Measurements from ENCODE around the gene CTXND2. TPM values are rescaled to one million over a fixed set of nuclear protein-coding genes. Genes with fewer than 3 reads are reported as not detected.

CTXND2 gene
- total RNA-seq: not detected in 2 replicates

DNA sequence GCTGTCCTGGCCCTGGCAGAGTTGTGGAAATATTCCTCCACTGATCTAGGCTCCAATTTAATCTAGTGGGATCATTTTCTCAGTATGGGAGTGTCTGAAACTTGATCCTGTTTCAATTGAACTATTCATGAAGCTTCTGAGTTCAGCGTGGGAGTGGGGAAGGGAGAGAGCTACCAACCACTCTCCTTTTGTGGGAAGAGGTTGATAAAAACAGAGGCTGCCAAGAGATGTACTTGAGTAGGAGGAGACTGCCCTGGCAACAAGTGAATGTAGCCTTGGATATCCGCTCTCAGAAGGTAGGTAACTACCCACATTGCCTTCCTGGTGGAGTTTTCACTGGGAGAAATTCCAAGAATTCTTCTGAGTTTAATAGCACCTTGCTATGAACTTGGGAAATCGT is at the start of gene CTXND2:
Gene CTXND2, plus strand, starts transcription at position 119 of the 400 bp plus-strand sequence. CDS start 25,179 bp downstream, outside the sequence.

DNA sequence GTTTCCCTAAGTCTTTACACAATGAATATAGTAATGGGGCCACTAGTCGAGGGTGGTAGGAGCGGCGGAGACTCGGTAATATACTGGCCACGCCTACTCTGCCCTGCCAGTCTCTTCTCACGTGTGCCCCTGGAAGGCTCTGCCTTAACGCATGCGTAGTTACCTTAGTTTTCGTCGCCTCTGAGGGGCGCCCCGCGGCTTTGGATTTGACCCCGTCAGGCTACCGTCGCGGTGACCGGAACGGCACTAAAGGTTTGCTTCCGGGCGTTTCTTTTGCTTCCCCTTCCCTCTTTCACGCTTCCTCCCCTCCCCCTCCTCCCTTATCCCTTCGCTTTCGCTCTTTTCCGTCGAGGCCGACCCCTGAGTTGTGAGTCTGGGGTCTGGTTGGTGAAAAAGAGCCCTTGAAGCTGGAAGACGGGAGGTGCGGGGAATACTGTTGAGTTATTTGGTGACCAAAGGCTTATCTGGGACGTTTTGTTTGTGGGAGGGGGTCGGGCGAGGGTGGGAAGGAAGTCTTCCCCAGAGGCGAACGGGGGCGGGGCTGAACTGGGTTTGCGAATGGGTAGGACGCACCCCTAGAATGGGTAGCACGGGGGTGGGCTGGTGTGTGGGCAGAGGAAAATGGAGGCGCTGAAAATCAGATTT is 39.3 kb downstream of the CTXND2 start, which contains the start of gene SETDB1:
Gene SETDB1, plus strand, starts transcription at position 267 of the 645 bp plus-strand sequence. CDS start 1,352 bp downstream, outside the sequence.

Other genes with a start within 250 kb of the CTXND2 start
- 13.2 and 13.5 TPM in 2 replicates for gene GOLPH3L, start 190.0 kb upstream of the CTXND2 start, total RNA-seq
- gene HORMAD1, start 166.2 kb upstream of the CTXND2 start, total RNA-seq: not detected in 2 replicates
- under 0.01 and 0.33 TPM in 2 replicates for gene CTSS, start 121.4 kb upstream of the CTXND2 start, total RNA-seq
- 2.0 and 8.2 TPM in 2 replicates for gene CTSK, start 78.9 kb upstream of the CTXND2 start, total RNA-seq
- 15.0 and 27.9 TPM in 2 replicates for gene ARNT, start 10.5 kb upstream of the CTXND2 start, total RNA-seq
- gene SETDB1, start 39.2 kb downstream of the CTXND2 start, total RNA-seq: 20.9 and 30.4 TPM in 2 replicates
- 146 and 174 TPM in 2 replicates for gene CERS2, start 87.7 kb downstream of the CTXND2 start, total RNA-seq
- 0.33 and 1.3 TPM in 2 replicates for gene ANXA9, start 95.2 kb downstream of the CTXND2 start, total RNA-seq
- 12.1 and 27.3 TPM in 2 replicates for gene MINDY1, start 119.8 kb downstream of the CTXND2 start, total RNA-seq
- 17.8 and 21.6 TPM in 2 replicates for gene PRUNE1, start 121.3 kb downstream of the CTXND2 start, total RNA-seq
- gene BNIPL, start 149.4 kb downstream of the CTXND2 start, total RNA-seq: 0.33 TPM in 1 of 2 replicates, not detected in the other
- 2.0 and 3.0 TPM in 2 replicates for gene C1orf56, start 160.6 kb downstream of the CTXND2 start, total RNA-seq
- gene CDC42SE1, start 172.5 kb downstream of the CTXND2 start, total RNA-seq: 47.5 and 47.9 TPM in 2 replicates
- 10.9 and 23.8 TPM in 2 replicates for gene MLLT11, start 173.3 kb downstream of the CTXND2 start, total RNA-seq
- gene GABPB2, start 183.6 kb downstream of the CTXND2 start, total RNA-seq: 2.8 and 3.4 TPM in 2 replicates

Measured in mesangial cell (primary cell).